HL-60 (cell line): ENCODE results near the gene SERPINA3.

Source experiments
- TF ChIP-seq, protein P1 (sequence below): IDR thresholded peaks from one replicate; pipeline ENCODE4 v1.5.1; 2011; ENCODE audit warnings: low read length, control low read depth, inconsistent platforms; ENCODE audit not compliant: insufficient read depth
- TF ChIP-seq, protein P2 (sequence below): IDR thresholded peaks from 2 replicates; pipeline ENCODE4 v1.6.1; 2012; ENCODE audit warnings: low read depth; ENCODE audit not compliant: insufficient replicate concordance

DNA sequence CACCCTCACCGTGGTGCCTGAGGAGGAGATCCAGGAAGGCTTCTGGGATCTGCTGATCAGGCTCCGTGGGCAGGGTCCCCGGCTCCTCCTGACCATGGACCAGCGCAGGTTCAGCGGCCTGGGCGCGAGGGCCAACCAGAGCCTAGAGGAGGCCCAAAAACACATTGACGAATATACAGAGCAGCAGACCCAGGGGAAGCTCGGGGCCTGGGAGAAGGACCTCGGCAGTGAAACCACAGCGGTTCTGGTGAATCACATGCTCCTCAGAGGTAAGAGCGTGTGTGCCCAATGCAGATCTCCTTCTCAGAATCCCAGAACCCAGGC, 29.4 kb downstream of the SERPINA3 start:
- TF ChIP-seq, protein P1, sequence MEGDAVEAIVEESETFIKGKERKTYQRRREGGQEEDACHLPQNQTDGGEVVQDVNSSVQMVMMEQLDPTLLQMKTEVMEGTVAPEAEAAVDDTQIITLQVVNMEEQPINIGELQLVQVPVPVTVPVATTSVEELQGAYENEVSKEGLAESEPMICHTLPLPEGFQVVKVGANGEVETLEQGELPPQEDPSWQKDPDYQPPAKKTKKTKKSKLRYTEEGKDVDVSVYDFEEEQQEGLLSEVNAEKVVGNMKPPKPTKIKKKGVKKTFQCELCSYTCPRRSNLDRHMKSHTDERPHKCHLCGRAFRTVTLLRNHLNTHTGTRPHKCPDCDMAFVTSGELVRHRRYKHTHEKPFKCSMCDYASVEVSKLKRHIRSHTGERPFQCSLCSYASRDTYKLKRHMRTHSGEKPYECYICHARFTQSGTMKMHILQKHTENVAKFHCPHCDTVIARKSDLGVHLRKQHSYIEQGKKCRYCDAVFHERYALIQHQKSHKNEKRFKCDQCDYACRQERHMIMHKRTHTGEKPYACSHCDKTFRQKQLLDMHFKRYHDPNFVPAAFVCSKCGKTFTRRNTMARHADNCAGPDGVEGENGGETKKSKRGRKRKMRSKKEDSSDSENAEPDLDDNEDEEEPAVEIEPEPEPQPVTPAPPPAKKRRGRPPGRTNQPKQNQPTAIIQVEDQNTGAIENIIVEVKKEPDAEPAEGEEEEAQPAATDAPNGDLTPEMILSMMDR = no peak
- TF ChIP-seq, protein P2, sequence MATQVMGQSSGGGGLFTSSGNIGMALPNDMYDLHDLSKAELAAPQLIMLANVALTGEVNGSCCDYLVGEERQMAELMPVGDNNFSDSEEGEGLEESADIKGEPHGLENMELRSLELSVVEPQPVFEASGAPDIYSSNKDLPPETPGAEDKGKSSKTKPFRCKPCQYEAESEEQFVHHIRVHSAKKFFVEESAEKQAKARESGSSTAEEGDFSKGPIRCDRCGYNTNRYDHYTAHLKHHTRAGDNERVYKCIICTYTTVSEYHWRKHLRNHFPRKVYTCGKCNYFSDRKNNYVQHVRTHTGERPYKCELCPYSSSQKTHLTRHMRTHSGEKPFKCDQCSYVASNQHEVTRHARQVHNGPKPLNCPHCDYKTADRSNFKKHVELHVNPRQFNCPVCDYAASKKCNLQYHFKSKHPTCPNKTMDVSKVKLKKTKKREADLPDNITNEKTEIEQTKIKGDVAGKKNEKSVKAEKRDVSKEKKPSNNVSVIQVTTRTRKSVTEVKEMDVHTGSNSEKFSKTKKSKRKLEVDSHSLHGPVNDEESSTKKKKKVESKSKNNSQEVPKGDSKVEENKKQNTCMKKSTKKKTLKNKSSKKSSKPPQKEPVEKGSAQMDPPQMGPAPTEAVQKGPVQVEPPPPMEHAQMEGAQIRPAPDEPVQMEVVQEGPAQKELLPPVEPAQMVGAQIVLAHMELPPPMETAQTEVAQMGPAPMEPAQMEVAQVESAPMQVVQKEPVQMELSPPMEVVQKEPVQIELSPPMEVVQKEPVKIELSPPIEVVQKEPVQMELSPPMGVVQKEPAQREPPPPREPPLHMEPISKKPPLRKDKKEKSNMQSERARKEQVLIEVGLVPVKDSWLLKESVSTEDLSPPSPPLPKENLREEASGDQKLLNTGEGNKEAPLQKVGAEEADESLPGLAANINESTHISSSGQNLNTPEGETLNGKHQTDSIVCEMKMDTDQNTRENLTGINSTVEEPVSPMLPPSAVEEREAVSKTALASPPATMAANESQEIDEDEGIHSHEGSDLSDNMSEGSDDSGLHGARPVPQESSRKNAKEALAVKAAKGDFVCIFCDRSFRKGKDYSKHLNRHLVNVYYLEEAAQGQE = no peak
